GM12864 (cell line): ENCODE measurements around the gene POC1A.

Source experiments
- DNase-seq: peaks from one replicate; pipeline ENCODE4 v3.0.0-alpha.2; 2011; ENCODE audit warnings: low read depth
- H3K4me3 ChIP-seq: 2 replicates; pipeline ENCODE4 v1.5.1; 2011; ENCODE audit warnings: mild to moderate bottlenecking, low read depth, low read length, control low read depth
- TF ChIP-seq, protein P1 (sequence below): IDR thresholded peaks from 2 replicates; pipeline ENCODE4 v1.5.1; 2011; ENCODE audit warnings: low read depth, mild to moderate bottlenecking, moderate library complexity, low read length, control low read depth, inconsistent platforms; ENCODE audit errors: missing control alignments

Gene POC1A

DNA sequence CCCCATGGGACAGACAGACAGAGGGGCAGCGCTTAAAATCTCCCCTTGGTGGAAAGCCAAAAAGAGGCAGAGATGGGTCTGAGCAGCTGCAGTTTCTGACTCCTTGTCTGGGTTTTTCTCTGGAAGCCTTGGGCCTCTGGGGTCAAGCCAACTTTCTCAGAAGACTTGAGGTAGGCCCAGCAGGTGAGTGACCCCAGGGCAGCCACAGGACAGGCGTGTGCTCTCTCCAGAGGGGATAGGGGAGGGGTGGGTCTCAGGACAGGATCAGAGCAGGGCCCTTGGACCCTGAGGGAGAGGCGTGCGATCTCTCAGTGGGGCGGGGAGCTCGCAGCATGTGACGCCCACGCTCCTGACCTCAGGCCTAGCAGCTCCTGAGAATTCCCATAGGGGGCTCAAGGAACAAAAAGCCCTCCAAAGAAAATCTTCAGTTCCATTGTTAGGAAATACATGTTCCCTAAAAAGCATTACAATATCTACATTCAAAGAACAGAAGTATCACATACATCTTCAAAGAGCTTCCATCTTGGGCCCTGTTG is 63.2 kb downstream of the POC1A start:
- no peak overlapping the region for H3K4me3 ChIP-seq
- TF ChIP-seq, protein P1, sequence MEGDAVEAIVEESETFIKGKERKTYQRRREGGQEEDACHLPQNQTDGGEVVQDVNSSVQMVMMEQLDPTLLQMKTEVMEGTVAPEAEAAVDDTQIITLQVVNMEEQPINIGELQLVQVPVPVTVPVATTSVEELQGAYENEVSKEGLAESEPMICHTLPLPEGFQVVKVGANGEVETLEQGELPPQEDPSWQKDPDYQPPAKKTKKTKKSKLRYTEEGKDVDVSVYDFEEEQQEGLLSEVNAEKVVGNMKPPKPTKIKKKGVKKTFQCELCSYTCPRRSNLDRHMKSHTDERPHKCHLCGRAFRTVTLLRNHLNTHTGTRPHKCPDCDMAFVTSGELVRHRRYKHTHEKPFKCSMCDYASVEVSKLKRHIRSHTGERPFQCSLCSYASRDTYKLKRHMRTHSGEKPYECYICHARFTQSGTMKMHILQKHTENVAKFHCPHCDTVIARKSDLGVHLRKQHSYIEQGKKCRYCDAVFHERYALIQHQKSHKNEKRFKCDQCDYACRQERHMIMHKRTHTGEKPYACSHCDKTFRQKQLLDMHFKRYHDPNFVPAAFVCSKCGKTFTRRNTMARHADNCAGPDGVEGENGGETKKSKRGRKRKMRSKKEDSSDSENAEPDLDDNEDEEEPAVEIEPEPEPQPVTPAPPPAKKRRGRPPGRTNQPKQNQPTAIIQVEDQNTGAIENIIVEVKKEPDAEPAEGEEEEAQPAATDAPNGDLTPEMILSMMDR: no peak
- DNase-seq: no peak

DNA sequence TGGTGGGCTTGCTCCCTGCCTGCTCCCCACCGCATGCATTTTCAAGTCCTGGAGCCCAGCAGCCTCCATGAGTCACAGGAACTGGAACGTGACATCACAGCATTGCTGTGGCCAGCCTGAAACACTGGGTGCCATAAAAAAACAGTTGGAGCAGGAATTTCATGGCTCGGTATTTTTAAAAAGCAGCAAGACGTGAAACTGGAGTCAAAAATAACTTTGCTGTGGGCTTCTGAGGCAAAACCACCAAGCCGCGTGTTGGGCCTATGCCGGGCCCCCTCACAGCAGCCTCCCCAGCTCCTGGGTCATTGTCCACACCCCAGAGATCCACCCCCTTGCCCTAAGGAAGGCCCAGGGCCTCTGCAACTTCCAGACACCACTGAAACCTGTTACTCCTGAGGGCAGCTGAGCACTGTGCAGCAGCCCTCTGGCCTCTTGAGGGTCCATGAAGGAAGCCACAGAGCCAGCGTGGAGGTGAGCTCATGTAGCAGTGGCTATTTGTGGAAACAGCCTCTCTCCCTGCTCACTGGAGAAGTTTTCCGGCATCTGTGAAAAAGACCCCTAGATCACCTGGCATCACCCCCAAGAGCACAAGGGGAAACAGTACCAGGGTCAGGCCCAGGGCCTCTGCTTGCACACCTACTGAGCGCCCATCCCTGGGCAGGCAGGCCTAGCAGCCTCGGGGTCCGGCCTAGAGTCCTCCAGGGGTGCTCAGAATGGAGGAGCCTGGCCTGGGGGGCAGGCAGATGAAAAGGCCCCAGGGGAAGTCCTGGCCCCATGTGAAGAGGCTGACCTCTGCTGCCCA is 63.9 kb downstream of the POC1A start:
- TF ChIP-seq, protein P1: no peak
- H3K4me3 ChIP-seq: no peak overlapping the region
- DNase-seq: no peak

DNA sequence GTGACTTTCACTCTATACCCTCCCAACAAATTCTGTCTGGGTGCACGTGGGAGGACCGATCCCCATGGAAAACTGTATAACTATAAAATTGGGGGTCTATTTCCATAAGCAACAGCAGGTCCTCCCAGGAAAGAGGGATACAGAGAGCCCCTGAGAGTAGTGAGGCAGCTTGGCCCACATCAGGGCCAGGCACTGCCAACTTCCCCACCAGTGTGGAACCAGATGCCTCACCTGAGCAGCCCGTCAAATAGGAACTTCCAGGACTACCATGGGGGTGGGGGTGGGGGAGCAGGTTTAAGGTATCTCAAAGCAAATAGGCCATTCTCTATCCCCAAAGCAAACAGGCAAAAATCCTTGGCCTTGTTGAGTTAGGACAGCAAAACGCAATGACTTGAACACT is 64.5 kb downstream of the POC1A start:
- H3K4me3 ChIP-seq: no peak overlapping the region
- no peak for DNase-seq
- TF ChIP-seq, protein P1: no peak

DNA sequence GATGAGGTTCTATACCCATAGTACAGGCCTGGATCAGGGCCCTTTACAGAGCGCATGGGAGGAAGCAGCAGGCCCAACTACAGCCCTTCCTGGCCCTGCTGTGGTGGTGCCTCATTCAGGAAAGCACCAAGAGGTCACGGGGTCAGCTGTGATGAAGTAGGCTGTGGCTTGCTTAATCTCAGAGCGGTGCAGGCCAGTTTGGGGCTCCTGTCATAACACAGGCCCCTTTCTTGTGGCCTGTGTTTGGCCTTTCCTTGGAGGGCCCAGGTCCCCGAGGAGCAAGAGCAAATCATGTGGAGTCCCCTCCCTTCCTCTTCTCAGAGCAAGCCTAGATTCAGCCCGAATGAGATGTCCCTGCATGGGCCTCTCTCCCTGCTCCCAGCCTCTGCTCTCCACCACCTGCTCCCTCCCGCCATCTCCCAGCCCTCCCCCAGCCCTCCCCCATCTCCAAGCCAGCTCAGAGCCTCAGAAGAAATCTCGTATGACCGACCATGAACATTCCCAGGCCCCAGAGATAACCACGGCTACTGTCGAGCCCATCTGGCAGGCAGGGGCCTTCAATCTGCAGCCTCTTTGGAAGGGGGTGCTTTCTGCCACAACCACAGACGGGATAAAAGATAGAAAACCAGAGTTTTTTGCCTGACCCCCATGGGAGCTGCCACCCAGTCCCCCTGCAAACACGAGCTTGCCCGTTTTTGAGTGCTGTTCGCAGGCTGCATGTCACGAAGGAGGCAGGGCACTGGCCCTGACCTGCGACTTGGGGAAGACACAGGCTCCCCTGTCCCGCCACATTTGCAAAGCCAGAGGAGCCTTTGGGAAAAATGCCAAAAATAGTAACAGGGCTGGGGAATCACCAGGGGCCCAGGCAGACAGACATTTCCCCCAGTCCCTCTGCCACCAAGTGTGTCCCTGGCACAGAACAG is 65.5 kb downstream of the POC1A start:
- DNase-seq: no peak

DNA sequence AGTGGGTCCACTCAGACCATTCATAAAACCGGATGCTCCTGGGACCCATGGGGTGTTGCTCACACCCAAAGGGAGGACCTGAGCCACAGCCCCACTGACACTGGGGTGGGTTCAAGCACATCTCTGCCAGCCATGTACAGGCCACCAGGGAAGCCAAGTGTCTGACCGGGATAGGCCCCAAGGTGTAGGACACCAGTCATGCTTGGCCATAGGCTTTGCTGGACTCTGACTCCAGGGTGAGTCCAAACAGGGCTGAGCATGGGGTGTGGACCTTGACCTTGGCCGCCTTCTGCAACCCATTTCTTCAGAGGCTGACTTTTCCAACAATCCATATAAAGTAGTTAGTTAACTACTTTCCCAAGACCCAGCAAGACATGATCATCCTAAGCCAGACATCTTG is 66.5 kb downstream of the POC1A start:
- TF ChIP-seq, protein P1: no peak
- H3K4me3 ChIP-seq: no peak overlapping the region
- DNase-seq: no peak

More for the DNA sequence above, 65.5 kb downstream of the POC1A start:
- no peak overlapping the region for H3K4me3 ChIP-seq
- TF ChIP-seq, protein P1: no peak

DNA sequence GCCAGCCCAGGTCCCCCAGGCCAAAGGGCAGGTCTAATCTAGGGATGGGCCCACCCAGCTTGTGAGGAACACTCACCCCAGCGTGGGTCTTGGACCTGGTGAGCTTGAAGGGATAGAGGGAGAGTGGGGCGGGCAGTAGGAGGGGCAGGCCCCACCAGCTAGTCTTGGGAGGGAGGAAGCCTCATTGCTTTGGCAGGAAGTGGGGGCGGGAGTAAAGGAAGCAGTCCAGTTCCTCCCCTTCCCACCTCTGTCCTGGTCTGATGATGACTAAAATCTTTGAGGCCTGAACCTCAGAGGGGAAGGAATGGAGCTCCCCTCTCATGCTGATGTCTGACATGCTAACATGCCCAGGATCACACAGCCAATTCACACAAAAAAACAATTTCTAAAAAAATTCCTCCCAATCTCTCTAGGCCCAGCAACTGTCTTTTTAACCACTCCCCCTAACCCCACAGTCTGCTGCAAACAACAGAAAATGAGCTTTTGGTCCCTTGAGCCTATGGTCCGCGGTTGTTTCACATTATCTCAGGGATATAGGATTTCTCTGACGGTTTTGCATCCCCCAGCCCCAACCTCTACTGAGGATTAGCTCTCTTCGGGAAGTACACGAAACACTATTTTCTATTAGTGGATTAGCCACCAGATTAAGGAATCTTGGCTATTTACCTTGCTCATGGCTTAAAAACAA is 67.1 kb downstream of the POC1A start:
- no peak for DNase-seq
- H3K4me3 ChIP-seq: no peak overlapping the region
- TF ChIP-seq, protein P1: no peak
